Activated naive CD4-positive, alpha-beta T cell treated with anti-CD3 and anti-CD28 coated beads for 36 hours (primary cell): Measurements from ENCODE around the gene KAT2A. TPM values are rescaled to one million over a fixed set of nuclear protein-coding genes. Genes with fewer than 3 reads are reported as not detected.
A peak's percentile ranks its signal among the peaks of the same experiment; 100 is the strongest.

ENCODE experiments used
- CTCF ChIA-PET: fragments of 350-600 bp; sonication (Branson Sonifier 250); formaldehyde crosslinking; loops from one replicate; lab custom pipeline; 2021; ENCODE audit warnings: antibody characterized with exemption; lab: Charles Lee
- DNase-seq: peaks from one replicate; pipeline ENCODE4 v3.0.0-alpha.2; 2020
- H3K27ac Mint-ChIP-seq: one replicate; pipeline ENCODE4 v1.8.0; 2021; ENCODE audit warnings: mild to moderate bottlenecking, mixed read lengths
- H3K27me3 Mint-ChIP-seq: one replicate; pipeline ENCODE4 v1.8.0; 2021; ENCODE audit warnings: low read depth, mixed read lengths
- H3K36me3 Mint-ChIP-seq: one replicate; pipeline ENCODE4 v1.8.0; 2021; ENCODE audit warnings: low read depth, mixed read lengths
- H3K4me1 Mint-ChIP-seq: one replicate; pipeline ENCODE4 v1.8.0; 2021; ENCODE audit warnings: low read depth, mixed read lengths
- H3K4me3 Mint-ChIP-seq: one replicate; pipeline ENCODE4 v1.8.0; 2021; ENCODE audit warnings: mild to moderate bottlenecking, moderate library complexity, mixed read lengths
- H3K9me3 Mint-ChIP-seq: one replicate; pipeline ENCODE4 v1.8.0; 2021; ENCODE audit warnings: mixed read lengths
- intact Hi-C: fragments of 100-400 bp; cut with micrococcal nuclease; formaldehyde crosslinking; loops from one replicate; pipeline ENCODE4 v1.15.1; 2023
- total RNA-seq, 2 experiments: library from RNA; stranded (reverse); gene quantifications; one replicate each; pipeline ENCODE4 v1.2.3, GENCODE V29; 2021

KAT2A gene
- 10 to 100 TPM; 57.3 to 59.0 TPM for total RNA-seq

GRCh38 chr17:42120770-42121769 is at the start of gene KAT2A:
Gene KAT2A, minus strand, starts transcription at chr17:42121367. Its CDS starts 63 bp downstream, at chr17:42121304.
- Mint-ChIP-seq H3K4me3 (peak within 1 kb of the TSS; percentile 59), H3K27me3 (no peaks in the 10 kb centered on the region), H3K9me3 (no peaks in the 10 kb centered on the region), H3K4me1 (peaks cover 28% of the 10 kb centered on the region), H3K36me3 (peaks cover 33% of the 10 kb centered on the region), H3K27ac (peak within 1 kb of the TSS; percentile 72)
- intact Hi-C loops = loop anchor here (1.0 kb wide), 1 partner anchor 34 kb away; no protein-coding TSS in a partner anchor
- CTCF ChIA-PET = interaction anchor here (0.6 to 5.6 kb wide), 9 partner anchors 13 to 283 kb away, joined by 3 to 29 read pairs (median 5); partner anchors contain the start of genes CNP and KCNH4
- peak; percentile 80 for DNase-seq

- no peak for DNase-seq
- H3K9me3 Mint-ChIP-seq = no peaks in the 10 kb centered on the region
- H3K27ac Mint-ChIP-seq = no peak overlapping the region
- CTCF ChIA-PET = no interaction called here
- H3K27me3 Mint-ChIP-seq = no peaks in the 10 kb centered on the region
- H3K36me3 Mint-ChIP-seq = no peaks in the 10 kb centered on the region
- intact Hi-C loops = no loop called here
- H3K4me1 Mint-ChIP-seq = no peaks in the 10 kb centered on the region
- no peak overlapping the region for H3K4me3 Mint-ChIP-seq
Measured at GRCh38 chr17:42169351-42169750, 48.2 kb upstream of the KAT2A start.

GRCh38 chr17:42167807-42168206 is 46.6 kb upstream of the KAT2A start:
- DNase-seq = no peak
- H3K4me3 Mint-ChIP-seq = no peak overlapping the region
- CTCF ChIA-PET = interaction anchor here (0.8 kb wide), 1 partner anchor 12 kb away, joined by 3 read pairs; no protein-coding TSS in a partner anchor
- H3K9me3 Mint-ChIP-seq = no peaks in the 10 kb centered on the region
- H3K27ac Mint-ChIP-seq = no peak overlapping the region
- no peaks in the 10 kb centered on the region for H3K4me1 Mint-ChIP-seq
- no peaks in the 10 kb centered on the region for H3K27me3 Mint-ChIP-seq
- no peaks in the 10 kb centered on the region for H3K36me3 Mint-ChIP-seq
- intact Hi-C loops = no loop called here

GRCh38 chr17:42166196-42166763 is 45.1 kb upstream of the KAT2A start:
- Mint-ChIP-seq H3K4me1 (no peaks in the 10 kb centered on the region), H3K27ac (no peak overlapping the region), H3K36me3 (no peaks in the 10 kb centered on the region), H3K27me3 (no peaks in the 10 kb centered on the region), H3K4me3 (no peak overlapping the region), H3K9me3 (no peaks in the 10 kb centered on the region)
- CTCF ChIA-PET = no interaction called here
- intact Hi-C loops = no loop called here
- no peak for DNase-seq

- no peak for DNase-seq
- no peak overlapping the region for H3K27ac Mint-ChIP-seq
- no peak overlapping the region for H3K4me3 Mint-ChIP-seq
- no peaks in the 10 kb centered on the region for H3K27me3 Mint-ChIP-seq
- no peaks in the 10 kb centered on the region for H3K36me3 Mint-ChIP-seq
- intact Hi-C loops = no loop called here
- no peaks in the 10 kb centered on the region for H3K4me1 Mint-ChIP-seq
- H3K9me3 Mint-ChIP-seq = no peaks in the 10 kb centered on the region
- CTCF ChIA-PET = no interaction called here
Measured at GRCh38 chr17:42165751-42166150, 44.6 kb upstream of the KAT2A start.

GRCh38 chr17:42163696-42164407 is 42.7 kb upstream of the KAT2A start:
- no peaks in the 10 kb centered on the region for H3K4me1 Mint-ChIP-seq
- H3K27ac Mint-ChIP-seq = no peak overlapping the region
- intact Hi-C loops = no loop called here
- H3K4me3 Mint-ChIP-seq = no peak overlapping the region
- H3K36me3 Mint-ChIP-seq = no peaks in the 10 kb centered on the region
- H3K9me3 Mint-ChIP-seq = no peaks in the 10 kb centered on the region
- no peaks in the 10 kb centered on the region for H3K27me3 Mint-ChIP-seq
- CTCF ChIA-PET = interaction anchor here (0.5 to 3.2 kb wide), 6 partner anchors 17 to 287 kb away, joined by 3 to 11 read pairs (median 3); partner anchors contain the start of gene KCNH4
- no peak for DNase-seq

GRCh38 chr17:42163113-42163512 is 41.9 kb upstream of the KAT2A start:
- no peaks in the 10 kb centered on the region for H3K4me1 Mint-ChIP-seq
- no peak overlapping the region for H3K27ac Mint-ChIP-seq
- DNase-seq = peak; percentile 52
- no peaks in the 10 kb centered on the region for H3K36me3 Mint-ChIP-seq
- CTCF ChIA-PET = interaction anchor here (1.1 to 3.2 kb wide), 4 partner anchors 18 to 237 kb away, joined by 3 to 11 read pairs (median 3); partner anchors contain the start of gene KCNH4
- H3K4me3 Mint-ChIP-seq = no peak overlapping the region
- no peaks in the 10 kb centered on the region for H3K27me3 Mint-ChIP-seq
- no peaks in the 10 kb centered on the region for H3K9me3 Mint-ChIP-seq
- intact Hi-C loops = no loop called here

GRCh38 chr17:42160531-42160910 is 39.4 kb upstream of the KAT2A start:
- Mint-ChIP-seq H3K9me3 (no peaks in the 10 kb centered on the region), H3K4me1 (peaks cover 6% of the 10 kb centered on the region), H3K27me3 (no peaks in the 10 kb centered on the region), H3K4me3 (no peak overlapping the region), H3K27ac (no peak overlapping the region), H3K36me3 (no peaks in the 10 kb centered on the region)
- no peak for DNase-seq
- CTCF ChIA-PET = interaction anchor here (0.6 kb wide), 1 partner anchor 197 kb away, joined by 3 read pairs; no protein-coding TSS in a partner anchor
- intact Hi-C loops = no loop called here

GRCh38 chr17:42159796-42160530 is 38.8 kb upstream of the KAT2A start:
- intact Hi-C loops = no loop called here
- H3K9me3 Mint-ChIP-seq = no peaks in the 10 kb centered on the region
- no peak overlapping the region for H3K27ac Mint-ChIP-seq
- H3K4me3 Mint-ChIP-seq = no peak overlapping the region
- no peaks in the 10 kb centered on the region for H3K27me3 Mint-ChIP-seq
- H3K4me1 Mint-ChIP-seq = peaks cover 8% of the 10 kb centered on the region
- H3K36me3 Mint-ChIP-seq = no peaks in the 10 kb centered on the region
- CTCF ChIA-PET = interaction anchor here (0.6 kb wide), 1 partner anchor 197 kb away, joined by 3 read pairs; no protein-coding TSS in a partner anchor
- no peak for DNase-seq

GRCh38 chr17:42155614-42156045 is 34.5 kb upstream of the KAT2A start:
- CTCF ChIA-PET = interaction anchor here (0.6 to 1.2 kb wide), 4 partner anchors 74 to 189 kb away, joined by 3 read pairs; partner anchors contain the start of gene CNP
- H3K4me3 Mint-ChIP-seq = peak overlapping the region; percentile 83
- H3K4me1 Mint-ChIP-seq = peaks cover 36% of the 10 kb centered on the region
- intact Hi-C loops = loop anchor here (1.0 to 2.0 kb wide), 6 partner anchors 25 to 236 kb away; partner anchors contain the start of genes CNP, DHX58, KAT2A and KCNH4
- DNase-seq = no peak
- peaks cover 8% of the 10 kb centered on the region for H3K36me3 Mint-ChIP-seq
- peak overlapping the region; percentile 61 for H3K27ac Mint-ChIP-seq
- no peaks in the 10 kb centered on the region for H3K9me3 Mint-ChIP-seq
- no peaks in the 10 kb centered on the region for H3K27me3 Mint-ChIP-seq
